ENCODE measurements around the gene PCDHGA7. TPM values are rescaled to one million over a fixed set of nuclear protein-coding genes. Genes with fewer than 3 reads are reported as not detected.

The PCDHGA7 gene
- total RNA-seq, 1 experiment from 2014 or later: 0.83 TPM

- Histone ChIP-seq H3K27me3 (ENCODE audit: insufficient read depth, low read length) (no peaks in the 10 kb centered on the region), H4K8ac (replicated peaks; ENCODE audit: insufficient read length, low read depth, low read length) (no peak overlapping the region), H2BK5ac (ENCODE audit: insufficient read length, low read length) (no peak overlapping the region), H3K18ac (ENCODE audit: insufficient read length, low read depth, low read length) (no peak overlapping the region), H4K91ac (ENCODE audit: insufficient read length, low read depth, low read length) (no peak overlapping the region), H3K4me2 (ENCODE audit: insufficient read depth, insufficient read length, low read length) (no peak overlapping the region), H3K27ac (ENCODE audit: insufficient read length, low read depth, low read length) (no peak overlapping the region), H2BK120ac (ENCODE audit: low read depth, low read length, poor library complexity, severe bottlenecking) (no peak overlapping the region), H2AFZ (ENCODE audit: low read length) (no peak overlapping the region), H3T11ph (ENCODE audit: low read length) (no peak overlapping the region), H3K4ac (ENCODE audit: low read depth, low read length) (no peak overlapping the region), H2AK5ac (ENCODE audit: insufficient read length, low read length) (no peak overlapping the region), H3K79me2 (ENCODE audit: insufficient read depth, low read length) (no peaks in the 10 kb centered on the region), H4K5ac (ENCODE audit: insufficient read length, low read depth, low read length) (no peak overlapping the region), H2BK20ac (ENCODE audit: low read depth, low read length, poor library complexity, severe bottlenecking) (no peak overlapping the region), H2BK15ac (ENCODE audit: low read depth, low read length) (no peak overlapping the region), H3K9me3 (ENCODE audit: control insufficient read depth, low read depth, low read length) (peaks cover 29% of the 10 kb centered on the region), H3K23me2 (ENCODE audit: insufficient read length, low read depth, low read length, poor library complexity, severe bottlenecking) (no peaks in the 10 kb centered on the region), H3K56ac (ENCODE audit: insufficient read length, low read depth, low read length) (no peak overlapping the region), H3K14ac (ENCODE audit: insufficient read depth, low read length) (no peak overlapping the region), H2BK12ac (ENCODE audit: insufficient read length, low read depth, low read length) (no peak overlapping the region), H3K23ac (ENCODE audit: insufficient read length, low read depth, low read length) (no peak overlapping the region), H4K20me1 (ENCODE audit: control insufficient read depth, insufficient read depth, insufficient read length) (no peaks in the 10 kb centered on the region), H3K9ac (ENCODE audit: extremely low read depth, insufficient read length, low read length) (no peak overlapping the region), H3K79me1 (ENCODE audit: insufficient read depth, low read depth, low read length, poor library complexity, severe bottlenecking) (no peaks in the 10 kb centered on the region), H3K4me1 (ENCODE audit: insufficient read depth, low read length) (no peaks in the 10 kb centered on the region)
- H3K27me3 Mint-ChIP-seq (ENCODE audit: low read depth): peaks cover 3% of the 10 kb centered on the region
- H3K36me3 Mint-ChIP-seq (ENCODE audit: insufficient read depth in 1 of 3, low read depth in 3 of 3): peaks cover 25 to 68% (median 50%) of the 10 kb centered on the region in 3 experiments
- peak overlapping the region in 1 of 2 experiments; percentile 8; a peak in 1 of 5 replicates for H3K4me3 Mint-ChIP-seq
- H3K4me1 Mint-ChIP-seq: peaks cover 2 to 3% of the 10 kb centered on the region in 2 experiments; a peak in 2 of 4 replicates
- H3K9me3 Mint-ChIP-seq: peaks cover 60 to 63% of the 10 kb centered on the region in 2 experiments
- no CpG with 5 or more reads among the region's 5 CpGs for WGBS (ENCODE audit: extremely low coverage, insufficient read length, low lambda C conversion rate)
- TF ChIP-seq CTCF (conservative IDR thresholded peaks at IDR 0.05): no peak
- no peak overlapping the region for H3K27ac Mint-ChIP-seq
- no peak for DNase-seq
Observed at GRCh38 chr5:141356133-141356532, 26.4 kb upstream of the PCDHGA7 start.
